Measurements from ENCODE around the gene SH3PXD2A. TPM values are rescaled to one million over a fixed set of nuclear protein-coding genes. Genes with fewer than 3 reads are reported as not detected.

The SH3PXD2A gene
- total and polyA plus RNA-seq, 7 donors, result 3.0 to 57.7 (median 10.6) TPM

GRCh38 chr10:103793920-103794883 lies 61.2 kb downstream of the SH3PXD2A start:
- Histone ChIP-seq H3K36me3 (ENCODE audit: insufficient read depth in 1 of 2, low read depth in 1 of 2) (no peaks in the 10 kb centered on the region), H3K27me3 (ENCODE audit: insufficient read depth in 3 of 3, low read length in 2 of 3) (no peaks in the 10 kb centered on the region), H3K4me3 (no peak overlapping the region), H3K27ac (no peak overlapping the region), H3K4me1 (peaks cover 27% of the 10 kb centered on the region), H3K9me3 (no peaks in the 10 kb centered on the region)
- intact Hi-C loops (cut with DNase I), result no loop called here
- 63 to 78% (median 68%) methylated on average over 13 of the region's 13 CpGs for WGBS, 3 donors
- TF ChIP-seq CTCF (IDR thresholded peaks at IDR 0.05), result no peak
- peak; percentile 22 to 48 for DNase-seq
- peak; percentile 20 to 59 (median 41) for ATAC-seq

GRCh38 chr10:103793429-103793828 lies 61.9 kb downstream of the SH3PXD2A start:
- Histone ChIP-seq H3K4me1 (peaks cover 27% of the 10 kb centered on the region), H3K36me3 (ENCODE audit: insufficient read depth in 1 of 2, low read depth in 1 of 2) (no peaks in the 10 kb centered on the region), H3K27ac (no peak overlapping the region), H3K9me3 (no peaks in the 10 kb centered on the region), H3K27me3 (ENCODE audit: insufficient read depth in 3 of 3, low read length in 2 of 3) (no peaks in the 10 kb centered on the region), H3K4me3 (no peak overlapping the region)
- ATAC-seq (peak in 1 of 4 donors; percentile 28), DNase-seq (peak in 1 of 2 donors; percentile 25)
- no peak for TF ChIP-seq CTCF (IDR thresholded peaks at IDR 0.05)
- intact Hi-C loops (cut with DNase I), result no loop called here
- 89 to 91% (median 90%) methylated on average over 3 of the region's 3 CpGs for WGBS, 3 donors

DNA sequence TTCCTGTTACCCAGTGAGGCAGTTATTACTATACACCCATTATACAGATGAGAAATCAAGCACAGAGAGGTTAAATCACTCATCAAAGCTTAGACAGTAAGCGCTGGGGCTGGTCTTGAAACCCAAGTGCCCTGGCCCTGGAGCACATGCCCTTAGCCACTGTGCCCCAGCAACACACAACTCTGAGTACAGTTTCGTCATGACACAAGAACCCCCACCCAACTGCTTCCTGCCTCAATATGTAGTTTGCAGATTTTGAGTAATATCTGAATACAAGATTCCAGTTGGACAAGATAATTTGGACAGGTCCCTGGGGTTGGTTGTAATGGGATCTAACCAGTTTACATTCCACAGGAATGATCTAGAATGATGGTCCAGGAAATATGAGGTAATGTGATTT lies 62.8 kb downstream of the SH3PXD2A start:
- Histone ChIP-seq H3K27ac (no peak overlapping the region), H3K4me1 (peaks cover 27% of the 10 kb centered on the region), H3K4me3 (no peak overlapping the region), H3K9me3 (no peaks in the 10 kb centered on the region), H3K27me3 (ENCODE audit: insufficient read depth in 3 of 3, low read length in 2 of 3) (no peaks in the 10 kb centered on the region), H3K36me3 (ENCODE audit: insufficient read depth in 1 of 2, low read depth in 1 of 2) (no peaks in the 10 kb centered on the region)
- WGBS, 3 donors, result 84 to 90% (median 88%) methylated on average over 2 of the region's 2 CpGs
- DNase-seq (no peak), ATAC-seq (peak in 1 of 4 donors; percentile 62)
- intact Hi-C loops (cut with DNase I), result no loop called here
- no peak for TF ChIP-seq CTCF (IDR thresholded peaks at IDR 0.05)

DNA sequence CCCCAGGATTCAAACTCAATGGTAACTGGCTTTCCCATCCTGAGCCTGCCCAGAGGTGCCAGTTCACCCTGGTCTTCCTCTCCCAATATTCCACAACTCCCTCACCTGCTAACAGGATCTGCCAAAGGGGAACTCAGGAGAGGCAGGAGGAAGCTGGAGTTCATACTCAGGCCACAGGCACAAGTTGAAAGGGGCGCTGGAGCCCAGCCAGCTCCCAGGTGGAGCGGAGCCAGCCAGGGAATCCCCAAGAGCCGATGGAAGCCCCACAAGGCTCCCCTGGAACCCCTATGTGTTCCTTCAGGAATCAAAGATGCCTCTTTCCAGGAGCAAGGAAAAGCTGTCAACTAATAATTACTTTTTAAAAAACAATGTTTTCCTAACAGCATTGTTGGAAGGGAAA lies 63.5 kb downstream of the SH3PXD2A start:
- H3K27ac ChIP-seq, result no peak overlapping the region
- DNase-seq (peak in 1 of 2 donors; percentile 16), ATAC-seq (no peak)
- no peaks in the 10 kb centered on the region for H3K27me3 ChIP-seq (ENCODE audit: insufficient read depth in 3 of 3, low read length in 2 of 3)
- no peak for TF ChIP-seq CTCF (IDR thresholded peaks at IDR 0.05)
- no peaks in the 10 kb centered on the region for H3K9me3 ChIP-seq
- H3K4me3 ChIP-seq, result no peak overlapping the region
- 49 to 66% (median 58%) methylated on average over 3 of the region's 3 CpGs for WGBS, 3 donors
- intact Hi-C loops (cut with DNase I), result no loop called here
- H3K4me1 ChIP-seq, result peaks cover 27% of the 10 kb centered on the region
- H3K36me3 ChIP-seq (ENCODE audit: insufficient read depth in 1 of 2, low read depth in 1 of 2), result no peaks in the 10 kb centered on the region
